Loucy (cell line): ENCODE results near the gene RUVBL1.

ENCODE experiments used
- CTCF ChIP-seq: fragments of 200-600 bp; sonication (generic); conservative IDR thresholded peaks from 2 replicates; pipeline ENCODE4 v1.5.1; 2014; ENCODE audit warnings: mild to moderate bottlenecking, antibody characterized with exemption, low read length
- EZH2phosphoT487 ChIP-seq: fragments of 200-600 bp; IDR thresholded peaks from 2 replicates; pipeline ENCODE4 v1.6.1; 2018; ENCODE audit warnings: antibody characterized with exemption, mild to moderate bottlenecking, moderate library complexity, borderline replicate concordance

- TF ChIP-seq CTCF (no peak), EZH2phosphoT487 (no peak)
Observed at GRCh38 chr3:128145279-128145678, 21.7 kb upstream of the RUVBL1 start.
